Tibial nerve (tissue), 3 donors: ENCODE results near the gene PDSS2.

Experiments
- CTCF ChIP-seq, 5 experiments: fragments of 200-600 bp in 3 of 5; fragments of 450-650 bp in 2 of 5; sonication (generic) in 3 of 5; IDR thresholded peaks; one replicate each; pipeline ENCODE4 v1.5.1; 2016 to 2019; ENCODE audit warnings: antibody characterized with exemption in 5 of 5, mild to moderate bottlenecking in 3 of 5, moderate library complexity in 2 of 5
- POLR2A ChIP-seq, 2 donors: fragments of 450-650 bp; IDR thresholded peaks; one replicate each; pipeline ENCODE4 v1.6.1; 2017; ENCODE audit warnings: antibody characterized with exemption in 2 of 2, mild to moderate bottlenecking in 2 of 2, moderate library complexity in 2 of 2

- TF ChIP-seq CTCF (IDR thresholded peaks at IDR 0.05) (no peak), POLR2A (IDR thresholded peaks at IDR 0.05) (no peak)
These were observed 343.0 kb downstream of the PDSS2 start for GRCh38 chr6:107116328-107116892.
